SKM-1 treated with dmso at 0.1 percent for 144 hours (cell line): ENCODE measurements around the gene ADCY3.

Experiments
- DNase-seq: peaks from one replicate; lab custom pipeline; 2025; ENCODE audit not compliant: unreplicated experiment; lab: John Stamatoyannopoulos, UW

The ADCY3 gene

DNA sequence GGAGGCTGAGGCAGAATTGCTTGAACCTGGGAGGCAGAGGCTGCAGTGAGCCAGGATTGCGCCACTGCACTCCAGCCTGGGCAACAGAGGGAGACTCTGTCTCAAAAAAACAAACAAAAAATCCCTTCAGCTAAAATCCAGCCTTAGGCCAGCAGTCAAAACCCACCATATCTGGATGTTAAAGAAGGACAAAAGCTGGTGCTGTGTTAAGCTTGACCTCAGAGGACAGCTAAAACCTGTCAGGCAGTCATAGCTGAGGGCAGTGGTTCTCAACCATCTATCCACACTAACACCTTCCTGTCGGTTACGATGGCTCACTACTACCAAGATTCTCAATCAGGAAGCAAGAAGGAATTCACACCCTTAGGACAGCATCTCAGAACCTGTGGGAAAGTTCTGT, 136.4 kb downstream of the ADCY3 start:
- no peak for DNase-seq

DNA sequence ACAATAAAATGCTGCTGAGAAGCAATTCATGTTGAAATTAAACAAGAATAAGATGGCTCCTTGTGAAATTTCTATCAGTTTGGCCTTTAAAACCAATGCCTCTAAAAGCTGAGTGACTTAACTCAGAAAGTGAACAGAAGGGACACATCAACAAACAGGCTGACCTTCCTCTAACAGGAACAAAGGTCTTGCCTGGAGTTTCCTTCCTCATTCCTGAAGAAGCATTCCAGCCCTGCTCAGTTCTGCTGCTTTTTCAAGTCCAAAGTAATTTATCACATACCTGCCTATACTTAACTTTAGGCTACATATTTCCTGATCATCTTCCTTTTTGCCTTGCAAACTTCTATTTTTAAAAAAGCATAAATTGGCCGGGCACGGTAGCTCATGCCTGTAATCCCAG, 140.9 kb downstream of the ADCY3 start:
- peak; percentile 7 for DNase-seq

DNA sequence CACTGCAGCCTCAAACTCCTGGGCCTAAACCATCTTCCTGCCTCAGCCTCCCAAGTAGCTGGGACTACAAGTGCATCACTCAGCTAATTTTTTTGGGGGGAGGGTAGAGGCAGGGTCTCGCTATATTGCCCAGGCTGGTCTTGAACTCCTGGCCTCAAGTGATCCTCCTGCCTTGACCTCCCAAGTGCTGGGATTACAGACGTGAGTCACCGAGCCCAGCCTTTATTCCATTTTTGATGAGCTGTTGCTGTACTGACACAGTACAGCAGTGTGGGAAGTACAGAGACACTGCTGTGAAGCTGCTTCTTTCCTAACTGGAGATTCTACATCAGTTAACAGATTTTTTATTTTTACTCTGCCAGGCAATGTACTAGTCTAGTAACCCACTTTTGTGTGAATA, 145.7 kb downstream of the ADCY3 start:
- DNase-seq, result no peak

DNA sequence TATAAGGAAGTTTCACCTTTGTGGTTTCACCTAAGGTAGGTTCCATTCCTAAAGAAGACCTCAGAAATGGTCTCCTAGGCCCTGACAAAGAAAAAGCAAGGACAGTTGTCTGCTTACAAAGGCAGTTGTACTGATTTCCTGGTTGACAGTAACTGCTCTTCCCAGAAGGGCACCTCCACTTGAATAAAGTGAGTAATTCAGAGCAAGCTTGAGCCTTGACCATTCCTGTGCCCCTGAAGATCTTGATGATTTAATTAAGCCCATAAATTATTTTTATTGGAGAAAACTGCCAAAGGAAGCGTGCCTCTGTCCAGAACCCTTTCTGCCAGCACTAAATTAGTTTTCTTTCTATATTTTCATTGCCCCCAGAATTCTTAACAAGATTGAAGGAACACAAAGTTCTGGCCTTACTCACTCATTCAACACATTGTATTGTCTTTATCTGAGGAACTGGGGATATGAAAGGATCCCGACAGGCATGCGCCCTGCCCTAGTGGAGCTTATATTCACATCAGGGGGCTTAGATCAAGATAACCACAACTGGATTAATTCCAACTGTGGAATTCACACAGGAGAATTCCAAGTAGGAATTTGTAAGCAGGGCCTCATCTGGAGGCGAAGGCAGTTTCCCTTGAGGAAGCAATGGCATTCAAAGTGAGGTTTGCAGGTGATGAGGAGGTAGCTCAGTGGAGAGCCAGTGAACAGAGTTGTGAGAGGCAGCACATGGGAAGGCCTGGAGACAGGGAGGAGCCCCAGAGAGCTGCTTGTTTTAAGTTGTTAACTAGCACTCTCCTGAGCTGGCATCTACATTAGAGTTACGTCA, 148.1 kb downstream of the ADCY3 start:
- DNase-seq, result no peak

DNA sequence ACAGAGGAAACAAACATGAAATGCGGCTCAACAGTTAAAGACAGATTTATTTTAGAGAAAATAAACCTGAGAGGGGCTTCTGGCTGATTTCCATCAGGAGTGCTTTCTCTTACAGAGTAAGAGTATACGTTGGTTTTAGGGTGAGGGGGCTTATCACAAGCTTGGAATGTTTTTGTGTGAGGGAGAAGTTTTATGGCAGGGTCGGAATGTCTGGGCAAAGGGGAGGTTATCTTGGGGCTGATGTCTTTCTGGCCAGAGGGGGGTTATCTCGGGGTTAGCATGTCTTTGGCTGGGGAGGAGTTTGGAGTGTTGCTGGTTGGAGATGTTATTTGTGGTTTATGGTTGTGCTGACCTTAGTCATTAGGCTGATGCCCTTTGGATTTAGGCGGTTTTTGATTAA, 149.0 kb downstream of the ADCY3 start:
- no peak for DNase-seq
